HG03066 (cell line): ENCODE data around the gene OBSL1.

ENCODE experiments used
- ATAC-seq: cut with Tn5 transposase; IDR thresholded peaks from one replicate; pipeline ENCODE4 v1.9.1; 2021; ENCODE audit warnings: low read depth; ENCODE audit not compliant: unreplicated experiment

Gene OBSL1

GRCh38 chr2:219567791-219568361, 3.5 kb downstream of the OBSL1 start:
- ATAC-seq = no peak

DNA sequence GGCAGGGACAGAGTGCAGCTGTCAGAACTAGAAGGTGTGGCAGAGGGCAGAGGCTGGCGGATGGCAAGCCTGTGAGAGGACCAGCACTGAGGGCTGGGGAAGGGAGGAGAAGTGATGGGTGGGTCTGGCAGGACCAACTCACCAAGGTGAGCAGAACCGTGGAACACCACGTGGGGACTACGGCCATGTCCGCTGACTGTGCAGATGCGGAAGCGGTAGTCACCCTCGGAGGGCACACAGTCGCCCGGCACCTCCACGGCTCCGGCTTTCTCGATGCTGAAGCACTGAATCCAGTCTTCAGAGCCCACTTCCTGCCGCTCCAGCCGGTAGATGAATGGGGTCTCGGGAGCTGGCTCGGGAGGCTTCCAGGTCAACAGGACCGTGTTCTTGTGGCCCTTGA, 4.2 kb downstream of the OBSL1 start:
- no peak for ATAC-seq

DNA sequence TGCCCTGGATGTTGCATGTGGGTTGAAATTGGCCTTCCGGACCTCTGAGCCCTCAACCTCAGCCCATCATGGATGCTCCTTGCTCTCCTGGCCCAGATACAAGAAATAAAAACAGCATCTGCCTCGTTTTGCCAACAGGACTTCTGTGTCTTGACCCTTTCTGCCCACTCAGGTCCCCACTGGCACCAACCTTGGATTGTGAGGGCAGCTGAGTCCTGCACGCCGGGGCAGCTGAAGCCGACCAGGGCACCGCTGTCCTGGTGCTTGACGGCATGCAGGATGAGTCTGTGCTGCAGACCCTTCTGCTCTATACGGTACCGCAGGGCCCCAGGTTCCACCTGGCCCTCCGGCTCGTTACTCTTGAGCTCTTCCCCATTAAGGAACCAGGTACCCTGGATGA, 4.7 kb downstream of the OBSL1 start:
- no peak for ATAC-seq

GRCh38 chr2:219565130-219566080, 5.9 kb downstream of the OBSL1 start:
- no peak for ATAC-seq

- no peak for ATAC-seq
These were observed 7.9 kb downstream of the OBSL1 start for GRCh38 chr2:219563271-219563928.

GRCh38 chr2:219562049-219563020, 9.0 kb downstream of the OBSL1 start:
- ATAC-seq = no peak

GRCh38 chr2:219561179-219562048, 9.9 kb downstream of the OBSL1 start:
- no peak for ATAC-seq

- no peak for ATAC-seq
These were observed 10.5 kb downstream of the OBSL1 start for GRCh38 chr2:219560893-219561178.

DNA sequence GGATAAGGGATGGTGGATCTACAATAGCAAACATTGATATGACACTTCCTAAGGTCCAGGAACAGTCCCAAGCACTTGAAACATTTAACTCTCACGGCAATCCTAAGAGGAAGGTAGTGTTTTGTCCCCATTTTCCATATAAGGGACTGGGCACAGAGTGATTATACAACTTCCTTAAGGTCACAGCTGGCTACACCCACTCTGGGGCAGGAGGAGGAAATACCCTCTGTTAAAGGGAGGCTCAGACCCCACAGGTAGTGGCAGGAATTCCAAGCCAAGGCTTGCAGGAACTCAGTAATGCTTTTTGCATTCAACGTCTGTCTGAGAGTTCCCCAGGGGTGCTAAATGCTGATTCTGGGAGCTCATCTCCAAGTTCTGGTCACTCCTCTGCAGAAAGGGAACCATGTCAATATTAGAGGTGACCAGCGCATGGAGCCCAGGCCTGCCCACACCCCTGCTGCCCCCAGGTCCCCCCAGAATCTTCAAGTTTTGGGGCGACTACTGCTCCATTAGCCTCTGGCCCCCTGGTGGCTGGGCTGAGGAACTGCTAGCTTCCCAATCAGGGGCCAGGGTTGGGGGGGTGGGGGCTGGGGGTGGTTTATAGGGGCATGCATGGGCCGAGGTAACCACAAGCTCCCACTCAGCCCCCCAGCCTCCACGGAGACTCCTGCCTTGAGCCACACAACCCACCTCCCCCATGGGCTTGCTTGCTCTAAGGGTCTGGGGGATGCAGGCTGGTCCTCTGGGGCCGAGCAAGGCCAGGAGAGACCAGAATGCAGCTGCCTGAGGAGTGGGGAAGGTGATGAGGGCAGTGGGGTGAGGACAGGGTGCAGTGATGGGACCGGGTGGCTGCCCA, 11.1 kb downstream of the OBSL1 start:
- no peak for ATAC-seq

DNA sequence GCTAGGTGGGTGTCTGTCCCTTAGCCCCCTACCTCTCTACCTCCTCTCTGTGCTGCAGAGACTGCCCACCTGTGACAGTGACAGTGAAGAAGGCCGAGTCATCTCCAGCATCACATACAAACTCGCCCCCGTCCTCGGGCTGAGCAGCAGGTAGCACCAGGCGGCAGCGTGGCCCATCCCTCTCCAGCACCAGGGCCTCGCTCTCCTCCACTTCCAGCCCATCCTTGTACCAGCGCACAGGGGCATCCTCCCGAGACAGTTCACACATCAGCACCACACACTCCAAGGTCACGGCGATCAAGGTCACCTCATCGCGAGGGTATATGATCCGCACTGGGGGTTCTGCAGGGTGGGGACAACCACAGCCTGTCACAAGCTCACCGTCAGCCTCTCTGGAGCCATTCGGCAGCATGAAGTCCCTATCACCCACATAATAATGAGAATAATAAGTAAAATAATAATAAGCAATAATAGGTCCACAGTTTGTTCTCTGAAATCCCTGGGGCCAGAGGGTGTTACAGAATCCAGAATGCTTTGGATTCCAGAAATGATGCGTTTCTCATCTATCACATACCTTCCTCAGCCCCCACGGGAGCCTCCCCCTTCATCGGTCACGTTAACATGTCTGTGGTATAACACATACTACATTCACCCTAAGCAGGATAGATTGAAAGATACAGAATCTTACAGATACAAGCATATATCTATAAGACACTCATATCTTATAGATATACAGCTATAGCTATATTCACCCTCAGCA, 12.0 kb downstream of the OBSL1 start:
- no peak for ATAC-seq

DNA sequence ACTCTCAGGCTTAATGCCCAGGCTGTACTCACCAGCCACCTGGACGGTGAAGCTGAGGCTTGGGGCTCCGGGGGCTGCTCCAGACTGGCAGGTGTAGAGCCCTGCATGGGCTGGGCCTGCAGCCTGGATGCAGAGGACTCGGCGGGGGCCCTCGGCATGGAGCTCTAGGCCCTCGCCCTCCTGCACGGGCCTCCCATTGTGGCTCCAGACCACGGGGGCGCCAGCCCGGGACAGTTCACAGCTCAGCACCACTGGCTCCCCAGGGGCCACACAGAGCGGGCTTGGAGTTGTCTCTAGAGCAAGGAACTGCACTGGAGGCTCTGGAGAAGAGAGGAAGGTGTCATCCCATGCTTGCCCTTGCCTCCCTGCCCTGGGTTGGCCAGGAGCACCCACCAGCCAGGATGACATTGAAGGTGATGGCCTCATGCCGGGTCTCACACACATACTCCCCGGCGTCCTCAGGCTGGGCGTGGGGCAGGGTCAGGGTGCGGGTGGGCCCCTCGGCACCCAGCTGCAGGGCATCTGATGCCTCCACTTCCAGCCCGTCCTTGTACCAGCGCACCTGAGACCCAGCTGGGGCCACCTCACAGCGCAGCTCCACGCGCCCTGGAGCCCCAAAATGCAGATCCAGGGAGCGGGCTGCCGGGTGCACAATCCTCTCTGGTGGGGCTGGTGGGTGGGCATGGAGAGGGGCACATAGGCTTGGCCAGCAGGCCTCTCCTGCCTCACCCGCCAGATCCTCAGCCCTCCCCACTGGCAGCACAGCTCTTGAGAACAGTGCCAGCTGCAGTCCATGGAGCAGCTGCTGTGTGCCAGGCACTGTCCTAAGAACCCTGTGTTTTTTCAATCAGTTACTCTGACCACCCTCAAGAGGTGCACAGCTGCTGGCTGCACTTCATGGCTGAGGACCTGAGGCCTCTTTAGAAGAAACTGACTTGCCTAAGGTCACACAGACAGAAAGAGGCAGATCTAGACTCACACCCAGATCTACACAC, 13.3 kb downstream of the OBSL1 start:
- no peak for ATAC-seq

DNA sequence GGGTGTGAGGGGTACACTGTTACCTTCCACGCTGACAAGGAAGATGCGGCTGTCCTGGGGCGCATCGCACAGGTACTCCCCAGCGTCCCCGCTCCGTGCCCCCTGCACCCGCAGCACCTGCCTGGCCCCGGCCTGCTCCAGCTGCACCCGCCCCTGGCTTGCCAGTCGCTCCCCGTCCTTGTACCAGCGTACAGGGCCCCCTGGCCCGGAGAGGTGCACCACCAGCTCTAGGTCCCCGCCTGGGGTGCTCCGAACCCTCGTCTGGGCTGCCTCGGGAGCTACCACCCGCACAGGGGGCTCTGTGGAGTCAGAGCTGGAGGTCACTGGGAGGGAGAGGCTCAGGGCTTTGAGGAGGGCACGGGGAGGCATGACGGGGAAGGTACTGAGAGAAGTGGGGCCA, 14.0 kb downstream of the OBSL1 start:
- no peak for ATAC-seq

GRCh38 chr2:219556413-219556812, 14.9 kb downstream of the OBSL1 start:
- no peak for ATAC-seq

DNA sequence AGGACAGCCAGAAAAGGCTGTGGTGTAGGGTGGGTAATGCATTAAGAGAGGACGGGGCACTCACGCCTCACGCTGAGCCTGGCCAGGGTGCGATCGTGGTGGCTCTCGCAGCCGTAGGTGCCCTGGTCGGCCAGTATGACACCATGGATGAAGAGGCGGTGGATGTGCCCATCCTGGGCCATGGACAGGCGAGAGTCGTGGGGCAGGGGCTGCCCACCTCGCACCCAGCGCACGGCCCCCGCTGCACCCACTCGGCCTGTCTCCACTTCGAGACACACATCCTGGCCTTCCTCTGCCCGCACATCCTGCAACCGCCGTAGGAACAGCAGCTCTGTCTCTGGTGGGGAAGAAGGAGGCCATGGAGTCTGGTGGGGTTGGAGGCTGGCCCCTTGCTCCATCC, 15.4 kb downstream of the OBSL1 start:
- ATAC-seq = no peak

DNA sequence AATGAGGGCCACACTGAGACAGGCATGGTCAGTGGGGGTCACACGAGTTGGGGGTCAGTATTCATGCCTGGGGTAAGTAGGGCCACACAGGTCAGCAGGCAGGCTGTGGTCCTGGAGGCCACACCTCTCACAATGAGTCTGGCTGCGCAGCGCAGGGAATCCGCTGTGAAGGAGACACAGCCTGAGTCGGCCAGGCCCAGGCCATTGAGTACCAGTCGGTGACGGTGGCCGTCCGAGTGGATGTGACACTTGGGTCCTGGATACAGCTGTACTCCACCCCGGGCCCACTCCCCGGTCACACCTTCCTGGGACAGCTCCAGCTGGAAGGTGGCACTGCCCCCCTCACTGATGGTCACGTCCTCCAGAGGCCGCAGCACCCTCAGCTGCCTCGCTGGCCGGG, 17.0 kb downstream of the OBSL1 start:
- no peak for ATAC-seq

DNA sequence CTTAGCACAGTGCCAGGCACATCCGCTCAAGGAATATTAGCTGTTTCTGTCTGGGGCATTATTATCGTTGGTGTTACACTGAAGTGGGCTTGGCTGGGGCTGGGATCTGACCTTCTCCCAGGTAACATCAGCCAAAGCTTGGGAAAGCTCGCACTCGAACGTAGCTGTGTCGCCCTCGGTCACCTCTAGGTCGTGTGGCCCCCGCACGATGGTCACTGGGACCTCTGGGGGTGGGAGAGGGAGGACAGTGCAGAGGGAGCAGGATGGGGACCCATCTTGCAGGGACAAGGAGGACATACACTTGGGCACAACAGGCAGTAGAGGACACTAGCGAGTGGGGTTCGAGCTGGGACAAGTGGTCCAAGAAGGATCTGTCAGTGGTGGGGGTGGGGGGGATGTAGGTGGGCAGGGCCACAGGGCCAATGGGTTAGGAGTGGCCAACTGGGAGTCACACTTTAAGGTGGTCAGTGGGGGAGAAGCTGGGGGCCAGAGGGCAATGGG, 17.8 kb downstream of the OBSL1 start:
- no peak for ATAC-seq

DNA sequence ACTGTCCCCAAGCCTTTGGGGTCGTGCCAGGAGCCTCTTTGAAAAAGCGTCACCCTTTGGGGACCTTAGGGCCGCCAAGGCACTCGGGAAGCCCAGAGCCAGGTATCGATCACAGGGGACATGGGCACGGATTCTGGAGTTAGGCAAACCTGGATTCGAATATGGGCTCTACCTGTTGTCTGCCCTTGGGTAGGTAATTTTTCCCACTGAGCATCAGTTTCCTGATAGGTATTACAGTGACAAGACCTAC, 18.2 kb downstream of the OBSL1 start:
- ATAC-seq = no peak
